Activated T-cell treated with anti-CD3 and anti-CD28 coated beads for 4 hours (primary cell): Measurements from ENCODE around the gene CLPX.
A peak's percentile ranks its signal among the peaks of the same experiment; 100 is the strongest.
"Not testable (repeated sequence)": the region's sequence is repeated elsewhere in the genome, so short reads cannot be mapped to it uniquely, and the experiment has no call there.

Experiments used
- DNase-seq: peaks from one replicate; pipeline ENCODE4 v3.0.0-alpha.2; 2020

The CLPX gene

DNA sequence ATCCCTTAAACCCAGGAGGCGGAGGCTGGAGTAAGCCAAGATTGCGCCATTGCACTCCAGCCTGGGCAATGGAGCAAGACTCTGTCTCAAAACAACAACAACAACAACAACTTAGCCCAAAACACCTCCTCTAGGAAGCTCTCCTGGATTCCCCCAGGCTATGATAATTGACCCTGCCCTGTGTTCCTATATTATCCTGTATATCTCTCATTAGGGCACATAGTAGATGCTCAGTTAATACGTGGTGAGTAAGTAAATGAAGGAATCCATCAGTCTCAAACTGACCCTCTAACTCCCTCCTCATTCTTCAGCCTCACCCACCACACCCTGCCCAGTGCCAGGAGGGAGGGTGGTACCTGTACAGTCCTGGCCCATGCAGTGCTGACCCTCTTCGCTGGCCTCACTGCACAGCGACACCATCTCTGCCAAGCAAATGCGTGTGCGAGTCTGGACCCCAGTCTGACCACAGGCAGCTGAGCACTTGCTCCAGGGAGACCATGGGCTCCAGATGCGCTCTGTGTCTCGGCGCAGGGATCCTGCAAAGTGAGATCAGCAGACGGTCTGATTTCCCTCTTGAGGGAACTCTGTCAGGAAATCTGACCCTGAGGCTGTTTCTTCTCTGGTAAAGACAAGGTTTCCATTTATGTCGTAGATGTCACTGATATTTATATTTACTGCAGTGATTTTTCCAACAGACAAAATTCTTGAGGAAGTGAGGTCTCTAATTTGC lies 20.0 kb upstream of the CLPX start:
- no peak for DNase-seq

DNA sequence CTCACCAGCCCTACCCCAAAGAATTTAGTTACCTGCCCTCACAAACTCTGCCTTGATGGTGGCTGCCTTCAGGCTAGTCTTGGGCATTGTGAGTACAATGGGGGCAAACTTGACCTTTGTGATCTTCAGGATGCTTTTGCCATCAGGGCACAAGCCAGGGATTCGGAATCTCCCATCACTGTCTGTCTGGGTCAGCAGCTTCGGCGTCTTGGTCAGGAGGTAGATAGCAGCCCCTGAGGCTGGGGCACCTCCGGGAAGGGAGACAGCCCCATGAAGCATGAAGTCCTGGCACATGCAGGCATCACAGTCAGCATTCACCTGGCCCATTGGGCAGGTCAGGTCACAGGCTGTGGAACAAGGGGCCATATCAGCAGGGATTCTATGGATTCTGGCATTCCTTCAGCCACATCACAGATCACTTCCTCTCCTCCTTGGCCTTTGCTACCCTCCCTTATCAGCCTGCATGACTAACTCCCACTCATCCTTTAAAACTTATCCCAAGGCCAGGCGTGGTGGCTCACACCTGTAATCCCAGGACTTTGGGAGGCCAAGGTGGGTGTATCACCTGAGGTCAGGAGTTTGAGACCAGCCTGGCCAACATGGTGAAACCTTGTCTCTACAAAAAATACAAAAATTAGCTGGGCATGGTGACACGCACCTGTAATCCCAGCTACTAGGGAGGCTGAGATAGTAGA lies 19.2 kb upstream of the CLPX start:
- no peak for DNase-seq

DNA sequence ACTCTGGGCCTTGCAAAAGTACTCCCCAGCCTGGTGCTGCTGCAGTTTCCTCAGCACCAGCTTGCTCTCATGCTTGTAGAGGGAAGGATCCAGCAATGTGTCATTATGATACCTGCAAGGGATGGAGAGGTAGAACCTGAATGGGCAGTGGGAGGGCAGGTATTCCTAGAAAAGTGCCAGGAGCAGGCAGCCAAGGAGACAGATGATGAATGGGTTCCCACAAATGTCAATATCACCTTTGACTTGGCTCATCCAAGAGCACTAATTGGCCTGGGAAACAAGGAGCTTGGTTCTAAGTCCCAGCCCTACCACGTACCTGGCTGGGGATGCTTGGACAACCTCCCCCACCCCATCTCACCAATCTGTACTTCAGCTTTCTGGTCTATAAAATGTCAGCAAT lies 16.8 kb upstream of the CLPX start:
- no peak for DNase-seq

DNA sequence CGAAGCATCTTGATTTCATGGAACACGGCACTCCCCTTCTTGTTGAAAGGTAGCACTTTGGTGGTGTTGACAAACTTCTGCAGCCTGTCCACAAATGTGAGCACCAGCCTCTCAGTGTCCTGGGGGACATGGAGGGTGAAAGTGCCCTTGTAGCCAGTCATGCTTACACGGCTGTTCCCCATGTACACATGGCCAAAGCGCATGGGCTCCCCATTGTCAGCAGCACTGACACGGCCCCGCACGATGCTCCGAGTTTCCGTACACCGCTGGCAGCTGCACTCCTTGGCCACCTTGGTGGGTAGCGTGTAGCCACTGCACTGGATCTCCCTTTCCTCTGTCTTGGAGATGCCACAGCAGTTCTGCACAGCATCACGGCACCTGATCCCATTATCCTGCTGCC lies 13.4 kb upstream of the CLPX start:
- no peak for DNase-seq

DNA sequence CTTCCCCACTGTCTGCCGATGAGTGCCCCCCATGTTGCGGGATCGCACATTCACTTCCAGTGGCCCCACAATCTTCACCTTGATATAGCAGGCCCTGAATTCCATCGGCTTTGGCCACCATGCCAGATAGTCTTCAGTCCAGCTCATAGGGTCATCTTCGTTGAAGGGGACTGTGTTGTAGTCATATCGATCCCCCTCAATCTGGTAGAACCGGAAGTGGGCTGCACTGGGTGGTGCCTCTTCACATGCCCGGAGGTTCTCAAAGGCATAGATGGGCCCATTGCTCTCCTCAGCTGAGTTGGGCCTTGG lies 12.1 kb upstream of the CLPX start:
- DNase-seq = no peak

DNA sequence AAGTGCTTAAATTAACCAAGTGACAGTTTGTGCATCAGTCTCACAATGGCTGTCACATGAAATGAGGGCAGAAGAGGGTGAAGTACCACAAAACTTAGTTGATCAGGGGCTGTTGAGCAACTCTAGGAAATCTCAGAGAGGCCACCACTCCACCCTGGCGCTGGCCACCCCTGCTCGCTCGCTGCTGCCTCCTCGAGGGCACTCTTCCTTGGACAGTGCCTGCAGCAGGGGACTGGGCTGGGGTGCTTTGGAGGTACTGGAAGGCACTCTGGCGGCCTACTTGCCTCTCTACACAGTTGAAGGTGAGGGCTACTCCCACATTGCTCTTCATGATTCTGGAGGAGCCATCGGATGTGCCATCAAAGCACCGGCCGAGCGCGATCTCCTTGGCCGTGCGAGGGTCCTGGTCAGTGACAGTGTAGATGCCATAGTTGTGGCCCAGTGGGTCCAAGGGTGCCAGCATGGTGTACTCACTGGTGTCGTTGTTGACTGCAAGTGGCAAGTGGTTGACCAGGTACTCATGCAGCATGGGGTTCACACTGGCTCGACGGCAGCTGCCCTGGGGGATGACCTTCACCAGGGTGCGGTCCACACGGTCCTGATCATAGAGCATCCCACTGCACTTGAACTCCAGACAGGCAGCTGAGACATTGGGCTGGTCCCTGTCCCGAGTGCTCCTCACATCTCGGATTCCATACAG lies 11.6 kb upstream of the CLPX start:
- no peak for DNase-seq

DNA sequence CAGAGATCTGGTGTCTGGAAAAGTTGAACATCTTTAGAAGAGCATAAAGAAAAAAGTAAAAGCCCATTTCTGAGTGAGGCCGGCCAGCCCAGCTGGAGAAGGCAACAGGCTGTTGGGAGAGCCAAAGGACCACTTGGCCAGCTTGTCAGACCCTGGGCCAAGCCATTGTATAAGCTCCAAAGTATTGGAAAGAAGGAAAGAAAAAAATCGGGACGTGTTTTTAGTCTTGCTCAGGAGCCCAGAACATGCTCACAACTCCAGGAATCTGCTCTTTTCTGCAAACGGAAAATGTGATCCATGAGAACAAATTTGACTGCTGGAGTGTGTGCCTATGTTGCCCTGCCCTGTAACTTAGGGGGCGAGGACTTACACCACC lies 10.4 kb upstream of the CLPX start:
- DNase-seq = no peak

DNA sequence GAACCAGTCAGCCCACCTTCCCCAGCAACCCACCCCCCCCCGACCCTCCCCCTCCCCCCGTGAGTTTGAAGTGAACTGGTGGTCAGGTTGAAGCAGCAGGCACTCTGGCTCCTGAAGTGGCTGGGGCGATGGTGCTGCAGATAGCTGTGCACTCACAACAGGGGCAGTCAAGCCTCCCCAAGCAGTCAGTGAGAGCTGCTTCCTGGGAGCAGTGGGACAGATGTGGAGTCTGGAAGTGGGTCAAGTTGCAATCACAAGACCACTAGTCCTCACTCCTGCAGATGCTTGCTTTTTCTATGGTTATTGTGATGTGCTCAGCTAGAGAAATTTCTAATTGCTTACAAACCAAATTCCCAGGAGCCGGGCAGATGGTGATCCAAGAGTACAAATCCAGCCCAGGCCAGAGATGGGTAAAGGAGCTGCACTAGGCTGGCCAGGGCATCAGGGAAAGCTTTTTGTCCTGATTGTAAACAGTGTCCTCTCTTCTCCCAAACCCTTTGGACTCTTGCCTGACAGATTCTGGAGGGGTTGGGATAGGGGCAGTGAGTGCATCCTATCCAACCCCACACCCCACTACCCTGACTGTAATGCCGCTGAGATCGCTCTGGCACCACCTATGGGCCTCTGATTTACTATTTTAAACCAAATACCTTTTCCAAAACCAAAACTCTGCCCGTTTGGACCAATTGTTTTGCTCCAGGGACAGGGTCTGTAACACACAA lies 9.8 kb upstream of the CLPX start:
- no peak for DNase-seq

DNA sequence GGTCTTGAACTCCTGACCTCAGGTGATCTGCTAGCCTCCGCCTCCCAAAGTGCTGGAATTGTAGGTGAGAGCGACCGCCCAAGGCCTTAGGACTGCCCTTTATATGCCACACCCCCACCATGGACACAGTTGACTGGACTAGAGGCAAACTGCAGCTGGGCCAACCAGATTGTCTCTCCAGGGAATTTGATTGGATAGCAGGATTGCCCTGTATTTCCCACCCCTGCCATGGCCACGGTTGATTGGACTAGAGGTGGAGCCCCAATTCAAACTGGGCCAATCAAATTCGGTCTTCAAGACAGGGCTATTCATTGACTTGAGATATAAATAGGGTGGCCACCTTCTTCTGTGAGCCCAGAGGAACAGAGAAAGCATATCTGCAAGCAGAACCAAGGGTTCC lies 6.9 kb upstream of the CLPX start:
- DNase-seq = no peak

DNA sequence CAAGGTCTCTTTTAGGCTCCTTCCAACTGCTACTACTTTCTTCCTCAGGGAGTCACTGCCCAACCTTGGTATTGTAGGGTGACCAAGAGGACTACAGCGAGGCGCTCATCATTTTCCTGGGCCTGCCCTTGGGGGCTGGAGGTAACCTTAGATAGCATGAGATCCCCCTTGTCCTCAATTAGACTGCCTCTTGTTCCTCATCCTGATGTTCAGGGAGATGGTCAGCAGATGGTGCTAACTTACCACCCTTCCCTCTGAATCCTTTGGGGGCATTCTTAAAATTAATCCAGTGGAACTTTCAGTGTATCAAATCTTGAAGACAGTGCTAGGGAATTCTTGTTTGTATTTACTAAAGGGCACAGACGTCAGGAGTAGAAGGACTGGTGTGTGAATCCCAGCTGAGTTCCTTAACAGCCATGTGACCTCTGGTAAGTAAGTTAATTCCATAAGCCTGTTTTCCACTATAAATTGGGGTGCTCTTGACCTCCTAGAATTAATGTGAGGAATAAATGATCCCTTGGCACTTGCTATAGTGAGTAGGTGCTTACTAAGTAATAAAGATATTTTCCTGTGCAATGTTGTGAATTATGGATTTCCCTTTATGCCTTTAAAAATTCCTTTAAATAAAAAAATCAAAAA lies 4.1 kb upstream of the CLPX start:
- no peak for DNase-seq

DNA sequence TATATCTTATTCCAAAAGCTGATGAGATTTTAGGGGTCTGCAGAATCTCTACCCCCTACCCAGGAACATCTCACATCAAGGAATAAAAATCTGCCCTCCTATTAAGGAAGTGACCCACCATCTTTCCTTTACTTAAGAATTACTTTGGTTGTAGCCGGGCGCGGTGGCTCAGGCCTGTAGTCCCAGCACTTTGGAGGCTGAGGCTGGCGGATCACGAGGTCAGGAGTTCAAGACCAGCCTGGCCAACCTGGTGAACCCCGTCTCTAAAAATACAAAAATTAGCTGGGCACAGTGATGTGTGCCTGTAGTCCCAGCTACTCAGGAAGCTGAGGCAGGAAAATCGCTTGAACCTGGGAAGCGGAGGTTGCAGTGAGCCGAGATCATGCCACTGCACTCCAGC lies 3.3 kb upstream of the CLPX start:
- DNase-seq = not testable (repeated sequence)

DNA sequence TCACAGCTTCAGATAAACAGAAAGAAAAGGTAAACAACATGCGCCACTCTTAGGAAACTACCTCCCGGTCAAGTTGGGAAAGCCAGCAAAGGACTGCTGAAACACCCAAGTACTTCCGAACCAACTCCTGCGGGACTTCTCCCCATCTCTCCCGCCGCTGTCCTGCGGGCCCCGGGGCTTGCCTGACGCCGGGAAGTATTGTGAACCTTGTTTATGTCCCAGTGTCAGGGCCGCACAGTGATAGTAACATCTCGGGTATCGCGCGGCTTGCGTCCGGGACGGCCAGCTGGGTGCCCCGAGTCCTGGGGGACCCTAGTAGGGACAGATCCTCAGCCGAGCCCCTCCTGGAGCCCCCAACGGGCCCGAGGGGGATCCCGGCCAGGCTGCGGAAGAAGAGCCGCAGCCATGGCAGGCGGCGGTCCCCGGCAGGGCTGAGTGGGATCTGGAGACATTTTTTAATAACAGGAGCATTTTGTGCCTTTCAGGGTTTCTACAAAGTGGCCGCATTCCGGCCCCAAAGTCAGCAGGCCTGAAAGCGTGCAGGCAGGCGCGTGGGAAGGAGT lies 756 bp downstream of the CLPX start:
- peak; percentile 7 for DNase-seq

DNA sequence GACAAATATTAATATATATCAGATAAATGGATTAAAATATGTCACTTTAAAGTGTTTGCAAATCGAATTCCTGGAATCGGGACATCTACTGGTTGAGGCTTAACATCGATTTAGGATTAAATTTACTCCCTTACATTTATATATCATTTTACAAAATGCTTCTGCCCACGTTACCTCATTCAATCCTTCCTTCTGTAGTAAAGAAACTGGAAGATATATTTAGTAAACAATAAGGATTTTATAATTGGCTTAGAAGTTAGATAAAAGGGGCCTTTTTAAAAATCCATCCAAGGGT lies 1.3 kb downstream of the CLPX start:
- no peak for DNase-seq

DNA sequence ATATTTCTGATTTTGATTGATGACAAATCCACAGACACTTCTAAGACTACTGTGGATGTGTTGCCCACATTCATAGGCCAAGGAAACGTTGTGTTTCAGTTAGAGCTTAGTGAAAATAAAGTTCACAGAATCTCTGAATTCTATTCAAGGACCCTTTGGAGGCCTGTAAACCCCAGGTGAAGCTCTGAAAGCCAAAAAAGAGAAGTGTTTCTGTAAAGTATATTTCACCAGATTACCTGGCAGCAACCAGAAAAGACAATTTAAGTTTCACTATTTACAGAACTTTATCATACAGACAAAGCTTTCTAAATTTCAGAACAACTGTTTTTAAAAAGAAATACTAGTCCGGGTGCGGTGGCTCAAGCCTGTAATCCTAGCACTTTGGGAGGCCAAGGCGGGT lies 2.6 kb downstream of the CLPX start:
- DNase-seq = no peak

DNA sequence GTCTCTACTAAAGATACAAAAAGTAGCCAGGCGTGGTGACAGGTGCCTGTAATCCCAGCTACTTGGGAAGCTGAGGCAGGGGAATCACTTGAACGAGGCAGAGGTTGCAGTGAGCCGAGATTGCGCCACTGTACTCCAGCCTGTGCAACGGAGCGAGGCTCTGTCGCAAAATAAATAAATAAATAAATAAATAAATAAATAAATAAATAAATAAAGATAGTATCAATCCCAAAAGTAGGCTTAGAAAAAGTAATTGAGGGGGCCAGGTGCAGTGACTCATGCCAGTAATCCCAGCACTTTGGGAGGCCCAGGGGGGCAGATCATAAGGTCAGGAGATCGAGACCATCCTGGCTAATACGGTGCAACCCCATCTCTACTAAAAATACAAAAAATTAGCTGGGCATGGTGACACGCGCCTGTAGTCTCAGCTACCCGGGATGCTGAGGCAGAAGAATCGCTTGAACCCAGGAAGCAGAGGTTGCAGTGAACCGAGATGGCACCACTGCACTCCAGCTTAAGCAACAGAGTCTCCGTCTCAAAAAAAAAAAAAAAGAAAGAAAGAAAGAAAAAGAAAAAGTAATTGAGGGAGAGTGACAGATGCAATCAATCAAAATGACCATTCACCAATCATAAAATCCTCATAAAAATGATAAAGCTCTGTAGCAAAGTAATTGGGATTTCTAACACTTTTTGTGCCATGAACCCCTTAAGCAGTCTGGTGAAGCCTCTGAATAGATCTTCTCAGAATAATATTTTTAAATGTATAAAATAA lies 3.4 kb downstream of the CLPX start:
- DNase-seq = not testable (repeated sequence)

DNA sequence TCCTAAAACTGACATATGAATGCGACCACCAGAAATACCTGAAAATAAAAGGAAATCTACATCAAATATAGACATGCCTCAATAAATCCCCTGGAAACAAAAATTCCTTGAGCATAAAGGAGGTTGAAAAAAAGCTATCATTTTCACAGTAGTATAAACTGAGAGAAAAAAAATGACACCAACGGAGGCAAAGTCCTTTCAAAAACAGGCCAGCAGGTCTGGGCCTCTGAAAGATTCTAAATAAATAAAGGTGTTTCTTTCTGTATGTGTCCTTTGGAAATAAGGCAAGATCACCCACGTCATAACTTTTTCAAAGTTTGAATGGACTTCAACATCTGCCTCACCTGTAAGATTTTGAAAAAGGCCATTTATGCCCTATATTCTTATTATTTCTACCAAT lies 5.0 kb downstream of the CLPX start:
- DNase-seq = no peak

DNA sequence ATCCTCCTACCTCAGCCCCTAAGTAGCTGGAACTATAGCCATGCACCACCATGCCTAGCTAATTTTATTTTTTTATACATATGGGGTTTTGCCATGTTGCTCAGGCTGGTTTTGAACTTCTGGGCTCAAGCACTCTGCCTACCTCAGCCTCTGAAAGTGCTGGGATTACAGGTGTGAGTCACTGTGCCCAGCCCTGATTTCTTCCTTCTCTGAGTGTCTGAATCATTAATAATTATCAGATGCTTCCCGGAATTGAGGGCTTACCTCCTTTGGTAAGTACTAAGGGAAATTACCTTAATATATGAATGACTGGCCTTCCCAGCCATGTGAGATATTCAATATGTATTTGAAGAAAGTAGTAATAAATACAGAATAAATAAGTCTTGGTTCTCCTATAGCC lies 7.2 kb downstream of the CLPX start:
- no peak for DNase-seq

DNA sequence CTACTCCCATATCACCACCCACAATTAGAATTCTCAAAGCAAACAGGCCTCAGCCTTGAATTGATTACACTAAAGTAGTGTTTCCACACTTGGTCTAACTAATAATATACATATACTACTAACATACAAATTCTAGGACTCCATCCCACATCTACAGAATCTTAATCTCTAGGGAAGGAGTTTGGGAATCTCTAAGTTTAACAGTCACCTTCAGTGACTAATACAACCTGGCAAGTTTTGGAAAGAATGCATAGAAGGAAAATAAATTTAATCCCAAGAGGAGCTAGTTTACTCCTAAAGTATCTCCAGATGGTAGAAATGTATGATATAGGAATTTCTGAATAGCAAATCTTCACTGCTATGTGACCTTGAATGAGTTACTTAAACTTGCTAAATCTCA lies 9.1 kb downstream of the CLPX start:
- DNase-seq = no peak

DNA sequence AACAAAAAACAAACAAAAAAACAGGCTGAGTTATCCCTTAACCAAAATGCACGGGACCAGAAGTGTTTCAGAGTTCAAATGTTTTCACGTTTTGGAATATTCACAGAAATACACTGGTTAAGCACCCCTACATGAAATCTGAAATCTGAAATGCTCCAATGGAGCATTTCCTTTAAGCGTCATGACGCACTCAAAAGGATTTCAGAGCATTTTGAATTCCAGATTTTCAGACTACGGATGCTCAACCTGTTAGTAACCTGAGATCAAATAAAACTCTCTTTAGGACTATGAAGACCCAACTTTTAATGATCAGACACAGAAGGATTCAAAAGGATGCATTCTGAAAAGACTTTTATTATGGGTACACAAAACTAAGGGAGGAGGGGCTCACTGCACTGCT lies 9.6 kb downstream of the CLPX start:
- no peak for DNase-seq

DNA sequence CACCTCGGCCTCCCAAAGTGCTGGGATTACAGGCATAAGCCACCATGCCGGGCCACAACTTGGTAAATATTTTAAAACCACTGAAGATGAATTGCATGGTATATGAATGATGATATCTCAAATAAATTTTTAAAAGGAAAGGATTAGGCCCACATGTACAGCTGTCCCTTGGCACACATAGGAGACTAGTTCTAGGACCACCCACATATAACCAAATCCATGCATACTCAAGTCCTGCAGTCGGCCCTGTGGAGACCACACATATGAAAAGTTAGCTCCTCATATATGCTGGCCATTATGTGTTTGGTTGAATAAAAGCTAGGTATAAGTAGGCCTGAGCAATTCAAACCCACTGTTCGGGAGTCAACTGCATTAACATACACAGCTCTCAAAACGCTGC lies 10.6 kb downstream of the CLPX start:
- DNase-seq = no peak

DNA sequence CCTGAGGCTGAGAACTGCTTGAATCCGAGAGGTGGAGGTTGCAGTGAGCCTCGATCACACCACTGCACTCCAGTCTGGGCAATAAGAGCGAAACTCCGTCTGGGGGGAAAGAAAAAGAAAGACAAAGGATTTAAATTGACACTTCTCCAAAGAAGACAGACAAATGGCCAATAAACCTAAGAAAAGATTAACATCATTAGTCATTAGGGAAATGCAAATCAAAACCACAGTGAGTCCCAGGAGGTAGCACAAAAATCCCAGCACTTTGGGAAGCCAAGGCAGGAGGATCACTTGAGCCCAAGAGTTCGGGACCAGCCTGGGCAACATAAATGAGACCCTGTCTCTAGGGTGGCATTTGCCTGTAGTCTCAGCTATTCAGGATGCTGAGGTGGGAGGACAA lies 12.6 kb downstream of the CLPX start:
- no peak for DNase-seq

DNA sequence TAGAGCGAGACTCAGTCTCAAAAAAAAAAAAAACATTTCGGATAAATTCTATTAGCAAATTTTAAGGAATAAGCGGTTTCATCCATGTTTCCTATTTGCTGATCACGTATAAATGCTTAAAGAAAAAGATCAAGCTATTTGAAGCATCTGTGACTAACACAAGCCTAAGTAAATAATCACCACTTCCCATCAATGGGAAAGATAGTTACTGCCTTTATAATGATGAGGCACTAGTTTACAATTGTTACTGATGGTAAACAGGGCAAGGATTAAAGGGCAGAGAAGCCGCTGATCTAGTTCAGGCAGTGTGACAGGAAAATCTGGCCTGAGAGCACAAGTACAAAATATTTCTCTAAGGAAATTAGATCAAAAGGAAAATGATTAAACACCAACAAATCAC lies 13.7 kb downstream of the CLPX start:
- DNase-seq = no peak

DNA sequence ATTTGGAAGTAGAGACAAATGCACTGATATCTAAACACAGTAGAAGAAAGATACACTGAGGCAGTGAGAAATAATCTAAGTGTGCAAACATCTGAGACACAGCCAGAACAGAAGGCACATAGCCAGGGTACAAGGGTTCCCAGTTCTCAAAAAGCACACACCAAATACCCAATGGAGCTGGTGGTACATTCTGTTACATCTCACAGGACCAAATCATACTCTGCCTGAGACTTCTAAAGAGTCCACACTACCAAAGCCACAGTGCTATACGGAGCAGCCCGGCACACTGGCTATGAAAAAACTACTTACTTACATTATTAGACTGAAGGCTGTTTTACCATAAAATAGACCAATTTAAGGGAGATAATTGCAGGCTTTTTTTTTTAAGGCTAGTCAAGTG lies 19.3 kb downstream of the CLPX start:
- no peak for DNase-seq
